T-helper 1 cell treated with Interleukin-12 subunit alpha and Interleukin-12 subunit beta and Interleukin-4 antibody, amounts not matched to agents 30 ng/mL and 1 ng/mL, for 36 hours (primary cell): Measurements from ENCODE around the gene TFAP2A. TPM values are rescaled to one million over a fixed set of nuclear protein-coding genes. Genes with fewer than 3 reads are reported as not detected.

Experiments used
- intact Hi-C: fragments of 100-400 bp; cut with micrococcal nuclease; formaldehyde crosslinking; loops from one replicate; pipeline ENCODE4 v1.15.1; 2024
- total RNA-seq: library from RNA; stranded (reverse); gene quantifications from 2 replicates; pipeline ENCODE4 v1.2.3, GENCODE V29; 2022

Gene TFAP2A
- total RNA-seq, 1 donor from 2014 or later = 0.22 TPM

GRCh38 chr6:10384610-10385523 is 30.0 kb downstream of the TFAP2A start:
- intact Hi-C loops = loop anchor here (2.0 kb wide), 1 partner anchor 26 kb away; no protein-coding TSS in a partner anchor

- intact Hi-C loops = loop anchor here (2.0 kb wide), 1 partner anchor 27 kb away; no protein-coding TSS in a partner anchor
Observed at GRCh38 chr6:10384091-10384609, 30.7 kb downstream of the TFAP2A start.

GRCh38 chr6:10383331-10384090 is 31.4 kb downstream of the TFAP2A start:
- intact Hi-C loops = loop anchor here (2.0 kb wide), 1 partner anchor 27 kb away; no protein-coding TSS in a partner anchor

GRCh38 chr6:10382728-10383330 is 32.0 kb downstream of the TFAP2A start:
- intact Hi-C loops = no loop called here

- intact Hi-C loops = no loop called here
Observed at GRCh38 chr6:10382322-10382721, 32.6 kb downstream of the TFAP2A start.

GRCh38 chr6:10381830-10382208 is 33.1 kb downstream of the TFAP2A start:
- intact Hi-C loops = no loop called here

GRCh38 chr6:10381133-10381829 is 33.6 kb downstream of the TFAP2A start:
- intact Hi-C loops = no loop called here

- intact Hi-C loops = no loop called here
Observed at GRCh38 chr6:10375391-10375969, 39.4 kb downstream of the TFAP2A start.

GRCh38 chr6:10373642-10374359 is 41.1 kb downstream of the TFAP2A start:
- intact Hi-C loops = no loop called here

- intact Hi-C loops = no loop called here
Observed at GRCh38 chr6:10369896-10370295, 45.0 kb downstream of the TFAP2A start.

- intact Hi-C loops = no loop called here
Observed at GRCh38 chr6:10368861-10369260, 46.0 kb downstream of the TFAP2A start.

- intact Hi-C loops = no loop called here
Observed at GRCh38 chr6:10363911-10364310, 51.0 kb downstream of the TFAP2A start.

GRCh38 chr6:10362300-10362699 is 52.6 kb downstream of the TFAP2A start:
- intact Hi-C loops = no loop called here

GRCh38 chr6:10361428-10361827 is 53.4 kb downstream of the TFAP2A start:
- intact Hi-C loops = no loop called here

GRCh38 chr6:10359581-10359980 is 55.3 kb downstream of the TFAP2A start:
- intact Hi-C loops = no loop called here

GRCh38 chr6:10355115-10355702 is 59.7 kb downstream of the TFAP2A start:
- intact Hi-C loops = no loop called here

- intact Hi-C loops = no loop called here
Observed at GRCh38 chr6:10351791-10352190, 63.1 kb downstream of the TFAP2A start.

- intact Hi-C loops = no loop called here
Observed at GRCh38 chr6:10350720-10351119, 64.2 kb downstream of the TFAP2A start.

GRCh38 chr6:10347561-10348327 is 67.1 kb downstream of the TFAP2A start:
- intact Hi-C loops = no loop called here
